ENCODE measurements around the gene KIF26B.

KIF26B gene

DNA sequence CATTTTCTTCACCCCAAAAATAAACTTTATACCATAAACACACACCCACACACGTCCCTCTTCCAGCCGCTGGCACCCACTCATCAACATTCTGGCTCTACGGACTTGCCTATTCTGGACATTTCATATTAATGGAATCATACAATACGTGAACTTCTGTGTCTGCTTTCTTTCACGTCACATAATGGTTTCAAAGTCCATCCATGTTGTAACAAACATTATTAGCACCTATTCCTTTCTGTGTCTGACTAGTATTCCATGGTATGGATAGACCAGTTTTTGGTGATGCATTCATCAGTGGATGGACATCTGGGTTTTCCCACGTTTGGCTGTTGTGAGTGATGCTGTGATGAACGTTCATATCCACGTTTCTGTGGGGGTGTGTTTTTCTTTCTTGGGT is 323.2 kb downstream of the KIF26B start:
- no peak for DNase-seq

DNA sequence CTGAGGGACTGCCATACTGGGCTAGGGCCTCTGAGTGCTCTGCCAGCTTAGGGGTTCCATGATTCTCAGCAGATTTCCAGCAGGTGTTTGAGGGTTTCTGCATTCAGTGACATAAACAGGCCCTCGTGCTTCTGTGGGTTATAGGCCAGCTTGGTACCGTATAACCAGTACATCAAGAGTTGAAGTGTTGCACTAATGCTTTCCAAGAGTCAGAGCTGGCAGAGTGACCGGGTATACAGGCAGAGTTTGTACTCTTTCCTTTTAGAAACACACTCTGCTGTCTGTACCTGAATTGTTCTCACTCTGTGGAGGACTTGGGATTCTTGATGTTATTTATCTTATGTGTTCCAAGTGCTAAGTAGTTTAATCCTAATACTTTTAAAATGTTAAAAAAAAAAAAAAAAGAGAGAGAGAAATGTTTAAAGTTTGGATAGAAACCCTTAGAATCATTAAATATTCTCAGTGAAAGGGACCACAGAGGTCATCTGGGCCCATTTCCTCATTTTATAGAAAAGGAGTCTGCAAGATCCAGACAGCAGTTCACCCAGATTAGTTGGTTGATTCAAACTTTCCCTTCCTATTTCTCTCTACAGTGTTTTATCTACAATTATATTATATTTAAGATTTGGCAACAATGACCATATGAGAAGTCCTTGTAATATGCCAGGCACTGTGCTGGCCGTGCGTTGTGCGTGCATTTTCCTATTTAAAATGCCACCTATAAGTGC is 325.8 kb downstream of the KIF26B start:
- DNase-seq = no peak

DNA sequence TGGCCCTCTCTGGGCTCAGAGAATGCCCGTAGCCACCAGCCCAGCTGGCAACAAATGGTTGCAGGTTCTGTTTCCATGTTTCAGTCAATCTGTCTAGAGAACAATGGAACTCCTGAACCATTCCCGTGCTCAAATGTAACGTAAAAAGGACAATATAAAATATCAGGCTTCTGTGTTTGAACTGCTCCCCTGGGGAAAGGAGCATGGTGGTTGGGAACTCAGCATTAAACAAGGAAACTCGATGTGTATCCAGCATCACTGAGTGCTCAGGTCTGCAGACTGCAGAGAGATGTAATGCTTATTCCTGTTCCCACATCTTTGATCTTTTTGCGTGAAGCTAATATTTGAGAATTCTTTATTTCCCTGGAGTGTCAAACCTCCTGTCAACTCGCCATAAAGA is 326.5 kb downstream of the KIF26B start:
- no peak for DNase-seq

DNA sequence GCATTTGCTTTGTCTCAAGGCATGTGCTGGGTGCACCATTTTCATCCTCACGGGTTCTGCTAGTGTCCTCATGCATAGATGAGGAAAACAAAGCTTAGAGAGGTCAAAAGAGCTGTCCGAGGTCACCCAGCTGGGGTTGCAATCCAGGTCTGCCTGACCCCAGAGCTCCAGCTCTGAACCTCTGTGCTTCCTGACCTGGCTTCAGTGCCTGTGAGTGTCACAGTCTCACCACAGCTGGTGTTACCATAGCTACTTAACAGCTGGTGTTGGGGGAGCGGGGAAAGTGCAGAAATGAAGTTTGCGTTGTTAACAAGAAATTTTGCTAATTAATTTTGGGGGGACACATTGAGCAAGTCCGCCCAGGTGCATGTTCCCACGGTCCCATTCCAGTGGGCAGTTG is 328.5 kb downstream of the KIF26B start:
- no peak for DNase-seq

DNA sequence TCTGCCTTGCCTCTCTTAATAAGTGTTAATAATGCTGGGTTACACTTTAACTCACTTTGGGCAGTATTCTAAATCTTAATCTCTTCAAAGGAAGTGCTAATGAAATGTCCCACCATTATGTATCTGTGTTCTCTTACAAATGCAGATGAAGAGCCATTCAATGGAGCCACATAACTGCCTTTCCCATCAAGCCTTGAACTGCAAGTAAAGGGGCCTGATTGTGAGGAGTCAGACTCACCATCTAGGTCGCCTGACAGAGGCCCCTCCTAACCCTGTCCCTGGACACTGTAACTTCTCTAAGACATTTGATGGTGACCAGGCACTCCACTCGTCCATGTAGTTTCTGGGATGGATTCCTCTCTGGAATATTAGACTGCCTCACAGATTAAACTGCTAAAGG is 329.4 kb downstream of the KIF26B start:
- no peak for DNase-seq

DNA sequence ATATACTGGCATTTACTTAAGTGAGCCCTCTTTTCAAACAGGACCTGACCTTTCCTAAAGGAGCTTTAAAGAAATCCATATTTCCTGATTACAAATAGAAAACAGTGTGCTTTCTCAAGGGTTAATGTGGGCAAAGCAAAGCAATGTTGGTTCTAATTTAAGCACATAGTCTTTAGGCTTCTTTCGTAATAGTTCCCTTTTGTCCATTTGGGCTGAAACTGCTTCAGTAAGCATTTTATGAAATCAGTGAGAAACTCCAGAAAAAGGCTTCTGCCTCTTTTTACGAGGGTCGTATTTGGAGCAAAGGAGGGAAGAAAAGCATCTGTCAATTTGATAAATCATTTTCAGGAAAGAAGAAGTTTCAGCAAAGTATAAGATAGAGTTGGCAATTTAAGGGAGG is 331.2 kb downstream of the KIF26B start:
- DNase-seq = no peak

DNA sequence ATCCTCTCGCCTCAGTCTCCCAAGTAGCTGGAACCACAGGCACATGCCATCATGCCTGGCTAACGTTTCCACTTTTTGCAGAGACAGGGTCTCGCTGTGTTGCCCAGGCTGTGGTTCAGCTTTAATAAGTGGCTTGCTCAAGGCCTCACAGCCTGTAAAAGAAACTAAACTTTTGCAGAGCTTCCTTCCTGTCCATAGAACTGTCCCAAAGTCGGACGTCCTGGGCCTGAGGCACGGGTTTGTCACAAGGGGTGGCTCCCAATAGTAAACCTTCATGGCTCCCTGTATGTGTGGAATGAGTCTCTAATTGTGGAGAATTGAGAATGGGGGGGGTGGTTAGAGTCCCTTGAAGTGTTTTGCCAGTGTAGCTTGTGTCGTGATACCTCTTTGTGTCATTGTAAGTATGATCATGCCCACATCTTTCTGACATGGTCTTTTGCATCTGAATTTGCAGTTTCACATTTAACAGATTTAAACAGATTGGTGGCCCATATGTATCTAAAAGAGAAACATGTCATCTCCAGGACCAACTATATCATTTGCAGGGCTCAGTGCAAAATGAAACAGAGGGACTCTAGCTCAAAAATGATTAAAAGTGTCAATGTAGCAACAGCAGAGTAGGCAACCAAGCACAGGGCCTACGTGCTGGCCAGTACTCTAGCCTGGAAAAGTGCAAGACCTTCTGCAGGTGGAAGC is 332.1 kb downstream of the KIF26B start:
- DNase-seq = no peak

DNA sequence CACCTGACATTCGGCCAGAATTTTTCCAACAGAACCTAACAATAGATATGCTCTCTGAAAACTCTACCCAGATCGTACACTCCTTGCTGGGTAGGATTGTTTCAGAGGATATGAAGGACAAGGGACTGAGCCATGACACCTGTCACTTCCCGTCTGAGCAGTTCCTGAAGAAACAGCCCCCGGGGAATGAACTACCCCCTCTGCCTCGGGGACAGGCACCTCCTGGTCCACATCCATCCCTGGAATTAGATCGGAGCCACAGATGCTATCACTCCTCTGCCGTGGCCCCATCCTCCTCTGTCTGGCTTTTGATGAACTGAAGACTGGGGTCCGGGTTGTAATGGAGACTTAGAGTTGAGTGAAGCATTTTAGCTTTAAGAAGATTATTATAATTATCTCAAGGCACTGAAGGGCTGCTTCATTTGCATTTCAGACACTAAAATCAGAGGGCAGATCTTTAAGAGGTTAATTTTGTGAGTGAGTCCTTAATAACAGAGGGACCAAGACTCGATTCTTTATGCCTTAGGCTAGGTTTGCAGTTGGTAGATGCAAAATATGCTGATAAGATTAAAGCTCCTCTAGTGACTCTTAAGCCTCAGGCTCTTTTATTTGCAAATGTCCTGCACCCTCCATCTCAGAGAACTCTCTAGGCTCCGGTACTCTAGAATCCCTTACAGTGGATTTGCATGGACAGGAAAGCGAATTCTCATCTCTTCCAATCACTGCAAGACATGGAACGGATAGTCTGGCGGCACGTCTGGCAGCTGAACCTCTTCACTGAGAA is 333.8 kb downstream of the KIF26B start:
- no peak for DNase-seq

DNA sequence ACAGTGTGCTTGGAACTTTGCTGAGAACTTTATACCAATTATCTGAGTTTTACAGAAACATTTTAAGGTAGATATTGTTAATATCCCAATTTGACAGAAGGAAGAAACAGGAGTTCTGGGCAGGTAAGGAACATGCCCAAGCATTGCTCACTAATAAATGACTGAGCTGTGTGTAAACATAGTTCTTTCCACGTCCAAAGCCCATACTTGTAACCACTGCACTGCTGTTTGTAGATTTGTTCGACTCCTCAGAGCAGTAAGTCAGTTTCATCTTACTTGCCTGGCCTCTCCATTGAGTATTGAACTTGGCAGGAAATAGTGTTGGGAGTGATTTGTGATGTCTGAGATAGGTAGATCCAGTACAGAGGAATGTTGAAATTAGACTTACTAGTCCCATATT is 335.1 kb downstream of the KIF26B start:
- no peak for DNase-seq

DNA sequence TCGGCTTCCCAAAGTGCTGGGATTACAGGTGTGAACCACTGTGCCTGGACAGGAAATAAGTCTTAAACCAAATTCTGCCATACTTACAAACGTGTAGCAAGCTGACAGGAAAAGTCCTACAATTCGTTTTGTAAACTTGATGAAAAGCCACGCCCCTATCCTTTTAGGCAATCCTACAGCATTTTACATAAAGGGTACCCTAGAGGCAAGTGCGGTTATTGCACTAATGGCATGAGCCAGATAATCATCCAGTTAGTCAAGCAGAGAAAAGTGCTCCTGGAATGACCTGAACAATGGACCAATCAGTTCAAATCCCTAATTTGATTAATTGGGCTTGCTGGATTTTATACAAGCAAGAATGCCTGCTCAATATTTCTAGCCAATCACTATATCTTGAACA is 338.2 kb downstream of the KIF26B start:
- DNase-seq = no peak

DNA sequence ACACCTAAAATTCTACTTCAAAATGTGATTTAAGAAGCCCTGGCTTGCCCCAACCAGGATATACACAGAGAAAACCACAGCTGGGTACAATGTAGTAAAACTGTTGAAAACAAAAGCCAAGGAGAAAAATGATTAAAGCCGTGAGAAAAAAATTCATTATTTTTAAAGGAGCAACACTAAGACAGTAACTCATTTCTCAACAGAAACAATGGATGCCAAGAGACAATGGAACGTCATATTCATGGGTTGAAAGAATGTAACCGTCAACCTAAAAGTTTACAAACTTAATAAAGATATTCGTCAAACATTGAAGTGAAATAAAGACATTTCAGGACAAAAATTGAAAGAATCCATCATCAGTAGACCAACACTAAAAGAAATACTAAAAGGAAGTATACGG is 340.9 kb downstream of the KIF26B start:
- no peak for DNase-seq

DNA sequence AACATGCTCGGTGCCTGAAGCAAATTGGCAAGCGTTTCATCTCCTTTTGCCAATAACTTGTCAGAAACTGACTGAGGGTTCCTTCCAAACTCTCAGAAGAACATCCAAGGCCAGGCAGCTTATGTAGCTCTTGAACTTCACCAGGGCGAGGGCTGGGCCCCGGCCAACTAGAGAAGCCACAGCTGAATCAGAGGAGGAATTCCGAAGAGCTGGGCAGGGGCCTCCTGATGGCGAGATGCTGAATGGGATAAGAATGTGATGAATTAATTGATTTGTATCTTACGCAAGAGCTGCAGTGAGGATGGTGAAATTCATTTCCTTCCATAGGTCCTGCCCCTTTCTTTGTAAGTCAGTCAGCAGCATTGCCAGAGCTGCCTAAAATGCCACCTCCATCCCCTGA is 345.8 kb downstream of the KIF26B start:
- no peak for DNase-seq

DNA sequence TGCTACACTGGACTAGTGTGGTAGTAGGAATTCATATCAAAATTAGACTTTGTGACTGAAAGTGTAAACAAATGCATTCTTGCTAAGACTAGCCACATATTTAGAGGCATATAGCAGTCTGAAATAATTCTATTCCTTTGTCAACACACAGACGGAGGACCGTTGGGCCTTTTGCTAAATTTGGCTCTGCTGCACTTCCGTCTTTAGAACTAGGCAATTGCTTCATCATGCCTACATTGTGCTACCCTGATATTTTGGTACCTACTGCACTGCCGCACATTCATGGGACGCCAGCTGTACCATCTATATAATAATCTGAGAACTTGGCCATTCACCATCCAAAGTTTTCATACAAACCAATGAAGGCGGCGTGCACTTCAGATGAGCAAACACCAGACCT is 346.8 kb downstream of the KIF26B start:
- no peak for DNase-seq

DNA sequence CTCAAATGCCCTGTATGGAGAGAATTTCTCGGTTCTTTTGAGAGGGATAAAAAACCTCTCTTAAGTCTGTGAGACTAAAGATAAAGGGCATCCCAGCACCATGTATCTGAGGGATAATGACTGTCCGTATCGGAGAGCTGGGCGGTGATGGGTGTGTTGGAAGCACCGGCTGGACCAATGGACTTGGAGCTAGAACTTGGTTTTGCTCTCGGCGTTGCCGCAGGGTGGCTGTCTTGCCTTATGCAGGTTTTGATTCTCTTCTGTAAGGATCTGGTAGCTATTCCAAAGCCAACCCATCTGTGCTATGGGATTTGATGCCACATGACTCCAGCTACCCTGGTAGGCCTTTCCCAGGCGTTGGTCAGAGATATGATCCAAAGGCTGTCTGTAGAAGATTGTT is 348.8 kb downstream of the KIF26B start:
- no peak for DNase-seq

DNA sequence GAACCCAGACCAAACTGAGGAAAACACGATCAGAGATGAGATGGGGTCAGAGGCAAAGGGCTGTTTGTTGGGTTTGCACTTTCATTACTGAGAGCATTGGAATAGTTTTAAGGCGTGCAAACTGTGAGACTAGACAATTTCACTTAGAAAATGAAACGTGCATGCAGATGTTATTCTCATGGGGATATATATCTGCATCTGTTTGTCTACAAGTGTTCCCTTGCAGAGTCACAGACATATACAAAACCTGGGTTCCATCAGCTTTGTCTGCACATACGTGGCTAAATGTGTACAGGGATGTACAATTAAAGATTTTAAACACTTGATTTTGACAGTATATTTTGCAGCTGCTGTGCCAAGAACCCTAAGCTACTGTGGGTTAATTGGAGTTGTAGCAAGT is 355.4 kb downstream of the KIF26B start:
- DNase-seq = no peak

DNA sequence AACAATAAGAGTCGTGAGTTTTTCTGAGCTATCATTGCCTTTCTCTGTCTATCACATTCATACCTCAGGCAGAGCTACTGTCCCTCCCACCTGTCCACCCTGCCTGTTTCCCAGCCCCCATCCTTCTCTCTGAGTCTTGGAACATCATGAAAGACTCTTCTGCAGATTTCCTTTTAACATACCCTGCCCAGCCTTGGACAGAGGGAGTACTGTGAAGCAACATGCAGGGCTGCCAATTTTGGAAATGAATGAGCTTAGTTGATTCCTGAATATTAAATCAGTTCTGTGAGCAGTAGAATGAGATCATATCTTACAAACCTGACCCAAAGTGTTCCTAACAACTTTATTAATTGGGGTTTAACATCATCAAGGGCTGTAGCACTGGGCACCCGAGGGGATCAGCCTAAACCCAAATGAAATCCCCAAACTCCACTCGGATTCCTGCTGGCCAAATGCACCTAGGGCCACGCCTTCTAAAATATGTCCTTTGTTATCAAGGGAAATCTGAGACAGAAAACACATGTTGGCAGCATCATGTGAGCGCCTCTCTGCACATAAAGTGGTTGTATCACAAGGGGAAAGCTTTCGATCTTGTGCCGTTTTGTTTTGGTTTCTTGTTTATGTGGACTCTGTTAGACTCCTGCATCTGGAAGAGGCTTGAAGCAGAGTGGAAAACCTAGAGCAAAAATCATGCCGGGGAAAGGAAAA is 357.6 kb downstream of the KIF26B start:
- DNase-seq = no peak

DNA sequence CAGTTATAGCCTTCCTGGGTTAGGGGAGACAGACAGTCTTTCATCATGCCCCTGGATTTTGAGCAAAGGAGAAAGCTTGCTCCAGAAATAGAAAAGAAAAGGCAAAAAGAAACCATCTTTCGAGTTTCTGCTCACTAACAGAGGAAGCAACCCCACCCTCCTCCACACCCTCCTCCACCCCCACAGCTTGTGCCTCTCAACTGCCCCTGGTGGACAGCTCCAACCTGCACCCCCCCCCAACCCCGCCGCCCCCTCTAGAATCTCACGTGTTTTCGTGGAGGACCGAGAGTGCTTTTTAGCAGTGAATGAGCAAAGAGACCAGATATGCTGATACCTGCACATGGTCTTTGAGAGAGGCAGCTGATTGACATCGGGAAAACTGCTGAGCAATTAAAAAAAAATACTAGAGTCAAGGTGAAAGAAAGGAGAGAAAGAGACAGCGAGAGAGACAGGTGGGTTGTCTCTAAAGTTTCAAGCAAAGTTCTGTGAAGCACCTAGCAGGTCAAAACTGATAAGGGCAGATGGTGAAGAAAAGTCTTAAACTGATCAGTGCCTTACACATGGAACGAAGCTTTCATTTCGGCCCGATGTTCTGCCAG is 358.3 kb downstream of the KIF26B start:
- DNase-seq = no peak

DNA sequence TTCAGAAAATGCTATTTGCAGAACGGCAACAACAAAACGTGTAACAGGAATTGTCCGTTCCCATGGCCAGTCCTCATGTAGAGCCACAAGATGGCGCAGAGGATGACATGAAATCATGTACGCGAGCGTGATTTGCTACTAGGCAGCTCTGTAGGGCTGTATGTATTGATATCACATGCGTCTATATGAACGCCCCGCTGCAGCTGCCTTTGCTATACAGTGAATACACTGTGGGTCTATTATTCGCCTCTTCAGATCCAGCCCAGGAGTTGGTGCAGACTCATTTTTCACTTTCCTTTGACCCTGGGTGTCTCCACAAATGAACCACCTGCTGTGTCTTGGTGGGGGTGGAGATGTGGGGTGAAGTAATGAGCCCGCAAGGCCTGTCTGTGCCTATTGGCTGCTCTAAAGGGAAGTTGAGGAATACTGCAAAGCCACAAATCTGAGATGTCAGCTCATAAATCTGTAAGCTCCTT is 361.5 kb downstream of the KIF26B start:
- no peak for DNase-seq

DNA sequence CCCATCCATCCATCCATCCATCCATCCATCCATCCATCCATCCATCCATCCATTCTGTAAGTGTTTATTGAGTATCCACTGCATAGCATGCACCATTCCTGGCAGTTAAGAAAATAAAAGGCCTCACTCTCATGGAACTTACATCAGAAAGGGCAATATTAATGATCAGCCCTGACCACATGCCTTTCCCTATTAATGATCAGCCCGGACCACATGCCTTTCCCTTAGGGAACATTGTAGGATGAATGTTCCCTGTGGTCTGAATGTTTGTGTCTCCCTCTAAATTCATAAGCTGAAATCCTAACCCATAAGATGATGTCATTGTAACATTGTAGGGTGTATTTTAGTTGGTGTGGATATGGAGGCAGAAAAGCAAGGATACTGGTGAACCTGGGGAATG is 365.8 kb downstream of the KIF26B start:
- no peak for DNase-seq

DNA sequence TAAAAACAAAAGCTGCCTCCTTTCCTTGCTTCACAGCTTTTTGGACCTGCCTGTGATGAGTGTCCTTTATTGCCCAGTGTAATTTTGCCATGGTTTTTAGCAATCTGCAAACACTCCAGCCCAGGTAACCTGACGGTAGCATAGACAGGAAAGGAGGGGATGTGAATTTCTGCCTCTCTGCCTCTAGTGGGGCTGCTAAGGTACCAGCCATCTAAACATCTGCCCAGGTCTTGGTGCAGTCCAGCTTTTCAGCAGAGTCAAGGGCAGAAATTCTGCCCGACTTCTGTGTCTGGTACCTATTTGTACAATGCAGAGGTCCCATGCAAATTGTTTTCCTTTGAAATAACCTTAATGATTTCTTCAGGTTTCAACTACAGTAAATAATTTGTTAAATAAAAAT is 371.4 kb downstream of the KIF26B start:
- no peak for DNase-seq

DNA sequence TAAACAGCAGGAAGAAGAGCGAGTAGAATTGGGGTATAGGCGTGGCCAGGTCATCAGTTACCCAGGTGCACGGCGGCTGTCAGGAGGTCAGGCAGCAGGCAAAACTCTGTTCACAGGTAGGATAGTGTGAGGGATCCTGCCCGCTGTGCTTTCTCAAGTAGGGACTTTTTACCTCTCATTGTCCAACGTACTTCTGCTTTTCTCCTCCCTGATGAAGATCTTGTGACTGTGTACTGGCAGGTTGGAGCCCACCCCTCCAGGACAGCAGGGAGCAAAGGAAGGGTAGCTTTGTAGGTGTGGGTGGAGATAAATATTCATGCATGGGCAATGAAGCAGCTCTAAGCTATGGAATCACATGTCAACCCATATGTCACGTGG is 373.5 kb downstream of the KIF26B start:
- DNase-seq = no peak

DNA sequence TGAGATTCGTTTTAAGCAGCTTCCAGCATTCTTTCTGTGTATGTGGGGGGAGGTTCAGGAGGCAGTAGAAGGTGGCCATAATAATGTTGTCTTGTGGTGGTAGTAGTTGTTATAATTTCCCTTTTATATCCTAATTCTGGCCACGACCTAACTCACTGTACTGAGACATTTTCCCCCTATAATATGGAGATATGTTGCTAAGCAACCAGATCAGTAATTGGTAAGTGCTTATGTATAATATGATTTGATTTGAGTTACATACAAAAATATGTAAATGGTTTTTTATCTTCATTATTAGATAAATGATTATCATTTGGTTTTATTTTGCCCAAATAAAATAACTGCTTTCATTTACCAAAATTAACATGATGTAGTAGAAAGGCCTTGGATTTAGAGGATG is 376.2 kb downstream of the KIF26B start:
- no peak for DNase-seq

DNA sequence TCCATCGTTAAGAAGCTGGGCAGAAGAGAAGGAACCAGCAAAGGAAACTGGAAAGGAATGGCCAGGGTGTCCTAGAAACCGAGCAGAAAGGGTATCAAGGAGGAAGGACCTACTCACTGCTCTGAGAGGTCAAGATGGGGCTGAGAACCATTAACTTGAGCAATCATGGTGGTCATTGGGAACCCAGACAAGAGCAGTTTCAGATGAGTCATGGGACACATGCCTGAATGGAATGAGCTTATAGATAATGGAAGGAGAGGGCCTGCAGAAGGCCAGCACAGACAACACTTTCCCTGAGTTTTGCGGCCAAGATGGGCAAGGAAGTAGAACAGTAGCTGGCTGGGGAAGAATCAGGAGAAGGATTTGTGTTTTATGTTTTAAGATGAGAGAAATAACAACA is 383.2 kb downstream of the KIF26B start:
- DNase-seq = no peak
